Measurements from ENCODE around the gene IFNA8.
A peak's percentile ranks its signal among the peaks of the same experiment; 100 is the strongest.
"Not testable (repeated sequence)": the region's sequence is repeated elsewhere in the genome, so short reads cannot be mapped to it uniquely, and the experiment has no call there.

Gene IFNA8

DNA sequence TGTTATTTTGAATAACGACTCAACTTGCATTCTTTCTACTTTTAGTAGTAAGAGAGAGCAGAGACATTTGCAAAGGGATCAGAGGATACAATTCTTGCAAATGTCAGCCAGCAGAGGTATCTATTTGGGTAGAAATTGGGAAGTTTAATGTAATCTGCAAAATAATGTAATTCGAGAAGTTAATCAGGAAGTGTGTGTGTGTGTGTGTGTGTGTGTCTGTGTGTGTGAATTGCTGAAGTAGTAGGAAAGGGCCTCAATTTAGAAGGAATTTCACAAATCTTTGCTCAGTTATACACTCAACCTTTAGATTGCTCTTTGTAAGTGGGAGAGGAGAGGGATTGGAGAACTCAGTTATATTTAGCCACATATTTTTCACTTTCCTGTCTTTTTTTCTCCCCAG lies 20.3 kb downstream of the IFNA8 start:
- DNase-seq = no peak

DNA sequence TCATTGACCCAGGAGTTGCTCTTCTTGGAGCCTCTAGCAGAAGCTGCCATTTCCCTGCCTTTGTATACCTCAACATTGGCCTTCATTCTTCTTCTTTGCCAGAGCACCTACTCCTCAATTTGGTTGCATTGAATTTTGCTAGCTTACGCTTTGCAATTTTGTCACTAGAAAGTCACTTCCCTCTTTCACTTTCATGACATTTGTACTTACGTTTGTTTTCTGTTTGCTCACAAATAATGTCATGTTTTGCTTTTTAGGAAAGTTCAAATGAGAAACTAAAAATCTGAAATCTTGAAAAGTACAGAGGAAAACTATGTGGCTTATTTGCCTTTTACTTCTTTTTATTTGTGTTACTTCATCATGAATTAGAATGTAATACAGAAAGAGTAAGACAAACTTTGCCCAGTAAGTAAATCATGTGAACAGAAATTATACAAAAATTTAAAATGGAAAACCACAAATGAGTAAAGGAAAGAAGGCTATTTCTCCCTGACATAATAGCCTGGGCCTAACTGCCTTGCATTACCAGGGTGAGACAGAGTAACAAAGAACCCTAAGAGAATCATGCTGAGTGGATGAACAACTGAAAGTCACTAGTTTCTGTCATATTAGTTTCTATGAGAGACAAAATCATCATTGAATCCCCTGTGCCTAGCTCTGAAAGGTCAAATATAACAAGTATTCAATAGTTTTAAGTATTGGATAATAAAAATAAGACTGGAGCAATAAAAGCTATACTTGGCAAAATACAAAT lies 23.9 kb downstream of the IFNA8 start:
- DNase-seq = no peak

DNA sequence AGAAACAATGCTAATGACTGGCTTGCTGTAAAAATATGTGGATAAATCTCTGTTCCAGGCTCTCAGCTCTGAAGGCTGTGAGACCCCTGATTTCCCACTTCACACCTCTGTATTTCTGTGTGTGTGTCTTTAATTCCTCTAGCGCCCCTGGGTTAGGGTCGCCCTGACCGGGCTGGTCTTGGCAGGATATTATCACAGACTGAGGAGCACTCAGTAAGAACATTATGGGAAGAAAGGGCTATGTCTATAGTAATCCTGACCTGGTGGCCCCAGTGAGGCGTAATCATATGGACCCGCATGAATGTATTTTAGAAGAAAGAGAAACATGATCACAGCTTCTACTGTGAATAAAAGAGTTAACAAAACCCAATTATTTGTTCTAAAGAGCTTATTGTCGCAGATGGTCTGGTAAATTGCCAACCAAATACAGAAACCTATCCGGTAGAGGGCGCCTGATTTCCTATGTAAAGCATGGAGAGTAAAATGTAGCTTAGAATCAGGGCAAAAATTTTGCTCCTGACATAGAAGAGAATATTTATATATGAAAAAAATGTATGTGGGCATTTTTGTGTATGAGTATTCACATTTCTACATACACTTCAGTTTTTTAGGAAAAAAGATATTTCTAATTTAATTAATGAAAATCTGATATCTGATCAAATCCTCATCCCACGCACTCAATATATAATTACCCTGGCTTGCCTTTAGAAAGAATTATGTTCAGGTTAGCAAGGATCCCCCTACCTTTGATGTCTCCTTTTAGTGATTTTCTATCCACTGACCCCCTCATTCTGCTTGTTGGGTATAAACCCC lies 25.5 kb downstream of the IFNA8 start:
- peak; percentile 64 for DNase-seq

DNA sequence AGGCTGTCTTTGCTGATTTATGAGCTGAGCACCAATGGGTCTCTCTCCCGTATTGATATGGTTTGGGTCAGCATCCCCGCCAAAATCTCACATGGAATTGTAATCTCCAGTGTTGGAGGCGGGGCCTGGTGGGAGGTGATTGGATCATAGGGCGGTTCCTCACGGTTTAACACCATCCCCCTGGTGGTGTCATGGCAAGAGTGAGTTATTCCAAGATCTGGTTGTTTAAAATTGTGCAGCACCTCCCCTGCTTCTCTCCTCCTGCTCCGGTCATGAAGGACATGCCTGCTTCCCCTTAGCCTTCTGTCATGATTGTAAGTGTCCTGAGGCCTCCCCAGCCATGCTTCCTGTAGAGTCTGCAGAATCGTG lies 26.1 kb downstream of the IFNA8 start:
- DNase-seq = not testable (repeated sequence)

DNA sequence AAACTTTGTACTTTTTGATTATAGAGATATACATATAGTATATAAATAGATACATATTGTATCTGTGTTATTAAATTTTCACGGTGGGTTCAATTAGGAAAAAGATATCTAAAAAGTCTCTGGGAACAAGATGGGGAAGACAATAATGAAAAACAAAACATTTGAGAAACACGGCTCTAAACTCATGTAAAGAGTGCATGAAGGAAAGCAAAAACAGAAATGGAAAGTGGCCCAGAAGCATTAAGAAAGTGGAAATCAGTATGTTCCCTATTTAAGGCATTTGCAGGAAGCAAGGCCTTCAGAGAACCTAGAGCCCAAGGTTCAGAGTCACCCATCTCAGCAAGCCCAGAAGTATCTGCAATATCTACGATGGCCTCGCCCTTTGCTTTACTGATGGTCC lies 31.2 kb downstream of the IFNA8 start, which contains the start of gene IFNA1:
Gene IFNA1 (plus strand): TSS at position 301 of the 400 bp plus-strand sequence. CDS start 69 bp downstream, at position 370.
- DNase-seq = no peak

DNA sequence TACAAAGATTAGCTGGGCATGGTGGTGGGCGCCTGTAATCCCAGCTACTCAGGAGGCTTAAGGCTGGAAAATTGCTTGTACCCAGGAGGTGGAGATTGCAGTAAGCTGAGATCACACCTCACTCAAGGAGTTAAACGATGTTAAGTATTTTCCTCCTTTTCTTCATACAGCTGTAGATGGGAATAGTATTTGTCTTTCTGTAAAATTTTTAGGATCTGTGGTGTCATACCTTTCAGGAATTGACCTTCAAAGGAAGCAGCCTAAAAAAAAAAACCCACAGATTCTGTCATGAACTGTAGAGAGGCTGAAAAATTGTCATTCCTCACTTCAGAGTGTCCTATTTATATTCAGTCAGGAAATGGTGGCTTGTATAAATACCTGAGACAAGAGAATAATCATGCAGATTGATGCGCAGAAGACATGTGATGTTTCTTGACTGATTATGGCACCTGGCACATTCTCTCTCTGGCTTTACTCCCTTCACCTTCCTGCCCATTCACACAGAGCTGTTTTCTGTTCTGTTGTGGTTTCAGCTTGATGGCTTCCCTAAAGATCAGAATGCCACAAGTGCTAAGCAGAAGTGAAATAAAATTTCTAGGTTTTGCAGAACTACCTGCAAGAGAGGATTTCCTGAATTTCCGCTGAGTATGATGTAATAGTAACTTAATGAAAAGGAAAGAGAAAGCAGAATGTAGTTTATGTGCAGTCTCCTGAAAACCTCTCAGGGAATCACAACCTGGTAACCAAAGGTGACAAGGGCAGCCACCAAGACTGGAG lies 35.1 kb downstream of the IFNA8 start:
- no peak for DNase-seq

DNA sequence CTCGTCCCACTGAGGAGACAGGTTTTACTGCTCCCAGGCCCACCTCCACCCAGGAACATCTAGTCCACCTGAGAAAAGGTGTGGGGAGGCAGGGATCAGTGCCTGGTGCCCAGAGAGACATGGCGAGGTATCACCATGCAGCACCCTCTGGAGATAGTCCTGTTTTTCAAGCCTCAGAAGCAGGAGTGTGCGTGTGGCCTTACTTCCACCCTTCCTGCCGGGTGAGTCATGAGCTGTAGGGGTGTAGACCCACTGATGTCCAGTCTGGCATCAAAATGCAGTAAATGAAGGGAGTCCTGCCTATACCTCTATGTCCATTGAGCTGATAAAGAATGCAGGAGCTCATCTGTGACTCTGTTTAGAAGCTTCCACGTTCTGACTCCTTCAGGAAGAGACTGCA lies 40.4 kb downstream of the IFNA8 start:
- not testable (repeated sequence) for DNase-seq

DNA sequence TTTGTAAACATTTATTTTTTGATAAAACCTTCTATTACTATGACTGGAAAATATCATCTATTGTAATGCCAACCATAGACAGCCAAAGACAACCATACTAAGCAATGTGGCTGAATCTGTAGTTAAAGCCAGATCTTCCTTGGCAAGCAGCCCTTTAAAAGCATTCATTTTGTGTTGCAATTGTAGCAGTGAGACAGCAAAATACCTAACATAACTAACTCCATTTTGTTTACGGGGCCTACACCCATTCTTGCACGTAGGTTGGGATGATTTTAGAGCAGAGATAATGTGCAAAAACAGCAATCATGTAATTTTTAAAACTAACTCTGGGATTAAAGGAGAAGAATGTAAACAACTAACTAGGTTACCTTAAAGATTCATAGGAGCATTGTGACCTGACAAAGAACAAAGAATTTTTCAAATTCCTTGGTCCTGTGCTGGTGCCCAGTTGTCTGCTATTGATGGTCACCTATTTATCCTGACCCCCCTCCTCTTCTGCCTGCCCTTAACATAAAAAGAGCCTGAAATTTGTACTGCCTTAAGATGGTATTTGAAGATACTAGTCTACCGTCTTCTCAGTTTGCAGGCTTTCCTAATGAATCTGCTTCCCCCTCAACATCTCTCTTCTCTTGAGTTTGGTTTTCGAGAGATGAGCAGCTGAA lies 41.9 kb downstream of the IFNA8 start:
- DNase-seq = no peak

DNA sequence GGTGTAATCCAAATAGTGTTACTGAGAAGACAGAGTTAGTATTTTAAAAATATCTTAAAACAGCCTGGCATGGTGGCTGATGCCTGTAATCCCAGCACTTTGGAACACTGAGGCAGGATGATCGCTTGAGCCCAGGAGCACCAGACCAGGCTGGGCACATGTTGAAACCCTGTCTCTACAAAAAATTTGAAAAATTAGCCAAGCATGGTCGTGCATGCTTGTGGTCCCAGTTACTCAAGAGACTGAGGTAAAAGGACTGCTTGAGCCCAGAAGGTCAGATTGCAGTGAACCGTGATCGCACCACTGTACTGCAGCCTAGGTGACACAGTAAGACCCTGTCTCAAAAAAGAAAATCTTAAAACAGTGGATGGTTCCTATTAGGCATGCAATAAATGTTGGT lies 43.8 kb downstream of the IFNA8 start:
- DNase-seq = no peak

DNA sequence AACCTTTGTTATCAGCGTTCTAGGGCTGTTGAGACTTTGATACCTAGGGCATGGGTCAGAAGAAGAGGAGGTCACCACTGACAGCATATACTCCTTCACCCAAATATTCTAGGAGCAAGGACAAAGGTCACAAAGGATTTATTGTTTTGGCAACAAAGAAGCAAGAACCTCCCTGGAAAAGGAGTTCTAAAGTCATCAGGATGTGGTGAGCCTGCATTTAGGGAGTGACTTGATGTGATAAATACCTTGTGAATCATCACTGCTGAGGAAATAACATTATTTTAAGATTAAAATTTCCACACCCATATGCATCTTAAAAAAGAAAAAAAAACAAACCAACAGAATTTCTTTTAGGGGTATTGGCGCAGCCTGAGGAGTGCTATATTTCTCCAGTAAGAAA lies 45.2 kb downstream of the IFNA8 start:
- no peak for DNase-seq

DNA sequence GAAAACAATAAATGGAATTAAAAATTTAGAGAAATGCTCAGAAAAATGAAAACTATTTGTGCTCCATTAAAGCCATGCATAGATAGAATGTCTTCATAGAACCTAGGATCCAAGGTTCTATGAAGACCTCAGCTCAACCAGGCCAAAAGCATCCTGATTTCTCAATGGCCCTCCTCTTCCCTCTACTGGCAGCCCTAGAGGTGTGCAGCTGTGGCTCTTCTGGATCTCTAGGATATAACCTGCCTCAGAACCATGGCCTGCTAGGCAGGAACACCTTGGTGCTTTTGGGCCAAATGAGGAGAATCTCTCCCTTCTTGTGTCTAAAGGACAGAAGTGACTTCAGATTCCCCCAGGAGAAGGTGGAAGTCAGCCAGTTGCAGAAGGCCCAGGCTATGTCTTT lies 46.4 kb downstream of the IFNA8 start:
- DNase-seq = peak; percentile 18
